Testis (tissue), 3 donors: Measurements from ENCODE around the gene TMEM219. TPM values are rescaled to one million over a fixed set of nuclear protein-coding genes. Genes with fewer than 3 reads are reported as not detected.
A peak's percentile ranks its signal among the peaks of the same experiment; 100 is the strongest.

Experiments
- DNase-seq: peaks from one replicate; pipeline ENCODE4 v3.0.0-alpha.2; 2019
- H3K27ac ChIP-seq, 2 donors: fragments of 200-600 bp; sonication (generic); one replicate each; pipeline ENCODE4 v1.5.1; 2019
- H3K27me3 ChIP-seq: fragments of 200-600 bp; sonication (generic); one replicate; pipeline ENCODE4 v1.5.1; 2019
- H3K36me3 ChIP-seq: fragments of 200-600 bp; sonication (generic); one replicate; pipeline ENCODE4 v1.5.1; 2017; ENCODE audit warnings: low read depth; ENCODE audit errors: missing control alignments
- H3K4me1 ChIP-seq: fragments of 200-600 bp; sonication (generic); one replicate; pipeline ENCODE4 v1.5.1; 2019
- H3K4me3 ChIP-seq, 2 donors: fragments of 200-600 bp; sonication (generic); one replicate each; pipeline ENCODE4 v1.5.1; 2017 to 2019
- H3K9me3 ChIP-seq: fragments of 200-600 bp; sonication (generic); one replicate; pipeline ENCODE4 v1.5.1; 2017
- CTCF ChIP-seq, 3 experiments: fragments of 450-650 bp in 2 of 3; fragments of 200-600 bp in 1 of 3; sonication (generic) in 1 of 3; IDR thresholded peaks; one replicate each; pipeline ENCODE4 v1.5.1; 2016 to 2019; ENCODE audit warnings: antibody characterized with exemption in 3 of 3, mild to moderate bottlenecking in 2 of 3, moderate library complexity in 1 of 3
- POLR2A ChIP-seq: fragments of 450-650 bp; IDR thresholded peaks from one replicate; pipeline ENCODE4 v1.6.1; 2017; ENCODE audit warnings: antibody characterized with exemption, mild to moderate bottlenecking, moderate library complexity
- WGBS, 2 donors: methylation state at CpG; one replicate each; pipeline ENCODE4 v1.1.5; 2018; 5-methylcytosine and 5-hydroxymethylcytosine counted together
- intact Hi-C: fragments of 100-400 bp; cut with DNase I; formaldehyde crosslinking; loops from one replicate; pipeline ENCODE4 v1.15.1; 2023; ENCODE audit warnings: low total_unique reads
- polyA plus RNA-seq: library from polyadenylated mRNA; stranded (reverse); fragments of 350-450 nt; fragmentation: Illumina TruSeq; extraction: RNeasy Lipid Tissue Mini Kit (QIAGEN cat#74804); gene quantifications from one replicate; pipeline ENCODE4 v1.2.3, GENCODE V29; 2014; ENCODE audit warnings: low read depth, low replicate concordance; ENCODE audit not compliant: insufficient read depth
- total RNA-seq, 2 donors: library from RNA; depleted of rRNA; stranded (reverse); fragments of >200 nt; gene quantifications; one replicate each; pipeline ENCODE4 v1.2.3, GENCODE V29; 2016

The TMEM219 gene
- total and polyA plus RNA-seq, 3 donors from 2014 or later: 160 to 280 (median 203) TPM

- peaks cover 4% of the 10 kb centered on the region for H3K36me3 ChIP-seq
- WGBS, 2 donors: 88 to 91% methylated on average over 1 of the region's 1 CpG
- no peak overlapping the region for H3K27ac ChIP-seq
- no peaks in the 10 kb centered on the region for H3K9me3 ChIP-seq
- TF ChIP-seq POLR2A (no peak), CTCF (IDR thresholded peaks at IDR 0.05) (no peak)
- H3K27me3 ChIP-seq: no peaks in the 10 kb centered on the region
- intact Hi-C loops: no loop called here
- DNase-seq: no peak
- H3K4me3 ChIP-seq: no peak overlapping the region
- peaks cover 10% of the 10 kb centered on the region for H3K4me1 ChIP-seq
These were observed 44.9 kb upstream of the TMEM219 start for GRCh38 chr16:29916979-29917378.

GRCh38 chr16:29920288-29921033 is 41.4 kb upstream of the TMEM219 start:
- 57 to 69% methylated on average over 6 of the region's 6 CpGs for WGBS, 2 donors
- no peak for DNase-seq
- Histone ChIP-seq H3K27ac (no peak overlapping the region), H3K4me3 (no peak overlapping the region), H3K27me3 (no peaks in the 10 kb centered on the region), H3K36me3 (peaks cover 4% of the 10 kb centered on the region), H3K4me1 (peaks cover 18% of the 10 kb centered on the region), H3K9me3 (no peaks in the 10 kb centered on the region)
- TF ChIP-seq POLR2A: no peak
- intact Hi-C loops: no loop called here

- TF ChIP-seq POLR2A: no peak
- TF ChIP-seq CTCF (IDR thresholded peaks at IDR 0.05): no peak
- Histone ChIP-seq H3K27me3 (no peaks in the 10 kb centered on the region), H3K36me3 (peaks cover 4% of the 10 kb centered on the region), H3K4me3 (no peak overlapping the region), H3K4me1 (peaks cover 18% of the 10 kb centered on the region), H3K9me3 (no peaks in the 10 kb centered on the region), H3K27ac (peak overlapping the region; percentile 65 to 73)
- no peak for DNase-seq
- 42 to 59% methylated on average over 3 of the region's 3 CpGs for WGBS, 2 donors
- intact Hi-C loops: no loop called here
These were observed 40.9 kb upstream of the TMEM219 start for GRCh38 chr16:29921034-29921385.

GRCh38 chr16:29922326-29922725 is 39.6 kb upstream of the TMEM219 start:
- intact Hi-C loops: no loop called here
- H3K4me3 ChIP-seq: no peak overlapping the region
- H3K4me1 ChIP-seq: peaks cover 25% of the 10 kb centered on the region
- no peak for TF ChIP-seq CTCF (IDR thresholded peaks at IDR 0.05)
- no peak for TF ChIP-seq POLR2A
- H3K36me3 ChIP-seq: peaks cover 2% of the 10 kb centered on the region
- H3K27ac ChIP-seq: peak overlapping the region; percentile 64 to 65
- peak; percentile 61 for DNase-seq
- 65 to 70% methylated on average over 2 of the region's 2 CpGs for WGBS, 2 donors
- no peaks in the 10 kb centered on the region for H3K9me3 ChIP-seq
- H3K27me3 ChIP-seq: no peaks in the 10 kb centered on the region

GRCh38 chr16:29922986-29923501 is 38.8 kb upstream of the TMEM219 start:
- WGBS, 2 donors: 83 to 94% methylated on average over 6 to 12 of the region's 12 CpGs
- intact Hi-C loops: no loop called here
- TF ChIP-seq POLR2A: no peak
- TF ChIP-seq CTCF (IDR thresholded peaks at IDR 0.05): no peak
- Histone ChIP-seq H3K27me3 (no peaks in the 10 kb centered on the region), H3K4me3 (no peak overlapping the region), H3K9me3 (no peaks in the 10 kb centered on the region), H3K4me1 (peaks cover 26% of the 10 kb centered on the region), H3K27ac (peak overlapping the region; percentile 63 to 64), H3K36me3 (no peaks in the 10 kb centered on the region)
- DNase-seq: no peak
